Colon (tissue), 2 donors: ENCODE measurements around the gene LGALS3BP.

Experiments
- FAIRE-seq: peaks from 2 replicates; lab custom pipeline; 2012; peaks lifted over from hg19 to GRCh38; lab: Jason Lieb, UNC
- donor health status: control.
- donor health status: control.

The LGALS3BP gene

GRCh38 chr17:79012563-79013134 lies 32.9 kb upstream of the LGALS3BP start:
- no peak for FAIRE-seq

- FAIRE-seq: no peak
These were observed 31.9 kb upstream of the LGALS3BP start for GRCh38 chr17:79011451-79012147.

GRCh38 chr17:79010304-79010646 lies 30.6 kb upstream of the LGALS3BP start:
- no peak for FAIRE-seq

GRCh38 chr17:79009397-79010303 lies 29.9 kb upstream of the LGALS3BP start, which contains the start of gene CANT1:
TSS of gene CANT1 (minus strand) at chr17:79009764. CDS start at chr17:78997622, 12,142 bp downstream.
- no peak for FAIRE-seq

- no peak for FAIRE-seq
These were observed 29.1 kb upstream of the LGALS3BP start for GRCh38 chr17:79008666-79009387.

- FAIRE-seq: no peak
These were observed 28.0 kb upstream of the LGALS3BP start for GRCh38 chr17:79007504-79008381.

- no peak for FAIRE-seq
These were observed 27.2 kb upstream of the LGALS3BP start for GRCh38 chr17:79006794-79007503.

- FAIRE-seq: no peak
These were observed 26.3 kb upstream of the LGALS3BP start for GRCh38 chr17:79006046-79006445.

- no peak for FAIRE-seq
These were observed 25.5 kb upstream of the LGALS3BP start for GRCh38 chr17:79005063-79005861.

- FAIRE-seq: no peak
These were observed 24.1 kb upstream of the LGALS3BP start for GRCh38 chr17:79003661-79004411.

GRCh38 chr17:79002796-79003593 lies 23.3 kb upstream of the LGALS3BP start:
- no peak for FAIRE-seq

GRCh38 chr17:79002291-79002690 lies 22.6 kb upstream of the LGALS3BP start:
- FAIRE-seq: no peak

GRCh38 chr17:79001190-79002020 lies 21.7 kb upstream of the LGALS3BP start:
- FAIRE-seq: no peak

GRCh38 chr17:79000396-79001189 lies 20.9 kb upstream of the LGALS3BP start:
- FAIRE-seq: no peak

- FAIRE-seq: no peak
These were observed 20.2 kb upstream of the LGALS3BP start for GRCh38 chr17:78999947-79000395.

- no peak for FAIRE-seq
These were observed 19.5 kb upstream of the LGALS3BP start for GRCh38 chr17:78999056-78999768.
